HepG2 (cell line): ENCODE results near the gene ADCY6. TPM values are rescaled to one million over a fixed set of nuclear protein-coding genes. Genes with fewer than 3 reads are reported as not detected.

ENCODE experiments used
- ATRX ChIP-seq: sonication (generic); formaldehyde crosslinking; IDR thresholded peaks from 2 replicates; pipeline ENCODE4 v1.4.0; 2020; ENCODE audit warnings: missing genetic modification reagents, borderline replicate concordance
- CCDC6 ChIP-seq: sonication (generic); formaldehyde crosslinking; IDR thresholded peaks from 2 replicates; pipeline ENCODE4 v1.8.1; 2022; ENCODE audit warnings: mild to moderate bottlenecking, missing genetic modification reagents, moderate library complexity
- CREBL2 ChIP-seq: sonication (generic); formaldehyde crosslinking; IDR thresholded peaks from 2 replicates; pipeline ENCODE4 v1.8.1; 2023; ENCODE audit warnings: missing genetic modification reagents, mild to moderate bottlenecking, borderline replicate concordance
- GATAD1 ChIP-seq: IDR thresholded peaks from 2 replicates; pipeline ENCODE4 v1.6.1; 2016; ENCODE audit warnings: missing genetic modification reagents, missing compliant biosample characterization
- IRX3 ChIP-seq: sonication (generic); formaldehyde crosslinking; IDR thresholded peaks from 2 replicates; pipeline ENCODE4 v1.8.1; 2023; ENCODE audit warnings: mild to moderate bottlenecking, low read depth, missing genetic modification reagents, borderline replicate concordance
- JUN ChIP-seq: sonication (generic); formaldehyde crosslinking; IDR thresholded peaks from 2 replicates; pipeline ENCODE4 v1.4.0; 2020; ENCODE audit warnings: mild to moderate bottlenecking, missing genetic modification reagents
- KLF6 ChIP-seq: IDR thresholded peaks from 2 replicates; pipeline ENCODE4 v1.8.0; 2016; ENCODE audit warnings: missing biosample characterization, missing genetic modification reagents
- MAFK ChIP-seq, 2 experiments: IDR thresholded peaks in 1 of 2; conservative IDR thresholded peaks in 1 of 2; 2 replicates each; pipeline ENCODE4 v1.6.1; 2011; ENCODE audit warnings: improper control_type of control experiment in 2 of 2, low read length in 2 of 2
- NCOA5 ChIP-seq: sonication (generic); formaldehyde crosslinking; IDR thresholded peaks from 2 replicates; pipeline ENCODE4 v1.4.0; 2020; ENCODE audit warnings: missing genetic modification reagents
- NFYB ChIP-seq: sonication (generic); formaldehyde crosslinking; IDR thresholded peaks from 2 replicates; pipeline ENCODE4 v1.4.0; 2020; ENCODE audit warnings: missing genetic modification reagents
- PRMT3 ChIP-seq: sonication (generic); formaldehyde crosslinking; IDR thresholded peaks from 2 replicates; pipeline ENCODE4 v1.8.1; 2022; ENCODE audit warnings: low read depth, mild to moderate bottlenecking, moderate library complexity, missing genetic modification reagents, borderline replicate concordance
- SNRNP70 ChIP-seq: fragments of 200-400 bp; formaldehyde crosslinking; IDR thresholded peaks from 2 replicates; pipeline ENCODE4 v1.6.1; 2017; ENCODE audit warnings: mild to moderate bottlenecking, low read depth, low read length, moderate library complexity
- TBP ChIP-seq: sonication (generic); formaldehyde crosslinking; IDR thresholded peaks from 2 replicates; pipeline ENCODE4 v1.5.0; 2020; ENCODE audit warnings: missing genetic modification reagents
- YEATS4 ChIP-seq: sonication (generic); formaldehyde crosslinking; IDR thresholded peaks from 2 replicates; pipeline ENCODE4 v1.4.0; 2020; ENCODE audit warnings: missing genetic modification reagents, borderline replicate concordance
- ZBED4 ChIP-seq: sonication (generic); formaldehyde crosslinking; IDR thresholded peaks from 2 replicates; pipeline ENCODE4 v1.4.0; 2020; ENCODE audit warnings: missing genetic modification reagents, borderline replicate concordance
- ZNF451 ChIP-seq: sonication (generic); formaldehyde crosslinking; IDR thresholded peaks from 2 replicates; pipeline ENCODE4 v1.5.0; 2020; ENCODE audit warnings: mild to moderate bottlenecking, missing genetic modification reagents
- ZNF766 ChIP-seq: sonication (generic); formaldehyde crosslinking; IDR thresholded peaks from 2 replicates; pipeline ENCODE4 v1.5.0; 2020; ENCODE audit warnings: missing genetic modification reagents, borderline replicate concordance
- polyA plus RNA-seq, 8 experiments: library from polyadenylated mRNA; depleted of rRNA in 3 of 8; stranded (reverse) in 7 of 8; unstranded in 1 of 8; fragments of >200 nt; fragmentation: Illumina TruSeq in 4 of 8; extraction: Trizol in 4 of 8; gene quantifications; 2 replicates each; pipeline versions ENCODE4 v1.2.1 to v1.2.3, GENCODE V29; 2011 to 2016; ENCODE audit warnings: low read depth in 4 of 8, missing spikeins in 1 of 8, mixed read lengths in 1 of 8; ENCODE audit not compliant: insufficient read depth in 1 of 8
- total RNA-seq, 5 experiments: library from RNA; depleted of rRNA; stranded (reverse); fragments of >200 nt; fragmentation: Illumina TruSeq; extraction: Trizol; gene quantifications; 2 replicates each; pipeline ENCODE4 v1.2.3, GENCODE V29; 2016; ENCODE audit warnings: low read depth in 1 of 5
- TF ChIP-seq, protein P1 (sequence below): sonication (generic); formaldehyde crosslinking; IDR thresholded peaks from 2 replicates; pipeline ENCODE4 v1.4.0; 2020; ENCODE audit warnings: missing genetic modification reagents
- TF ChIP-seq, protein P2 (sequence below): sonication (generic); formaldehyde crosslinking; IDR thresholded peaks from 2 replicates; pipeline ENCODE4 v1.4.0; 2020; ENCODE audit warnings: missing genetic modification reagents

Gene ADCY6
- total and polyA plus RNA-seq, 2 of the 13 experiments (the other 11 are each of a cell fraction or from before 2014, with no cell fraction given): 10.6 to 11.8 TPM

DNA sequence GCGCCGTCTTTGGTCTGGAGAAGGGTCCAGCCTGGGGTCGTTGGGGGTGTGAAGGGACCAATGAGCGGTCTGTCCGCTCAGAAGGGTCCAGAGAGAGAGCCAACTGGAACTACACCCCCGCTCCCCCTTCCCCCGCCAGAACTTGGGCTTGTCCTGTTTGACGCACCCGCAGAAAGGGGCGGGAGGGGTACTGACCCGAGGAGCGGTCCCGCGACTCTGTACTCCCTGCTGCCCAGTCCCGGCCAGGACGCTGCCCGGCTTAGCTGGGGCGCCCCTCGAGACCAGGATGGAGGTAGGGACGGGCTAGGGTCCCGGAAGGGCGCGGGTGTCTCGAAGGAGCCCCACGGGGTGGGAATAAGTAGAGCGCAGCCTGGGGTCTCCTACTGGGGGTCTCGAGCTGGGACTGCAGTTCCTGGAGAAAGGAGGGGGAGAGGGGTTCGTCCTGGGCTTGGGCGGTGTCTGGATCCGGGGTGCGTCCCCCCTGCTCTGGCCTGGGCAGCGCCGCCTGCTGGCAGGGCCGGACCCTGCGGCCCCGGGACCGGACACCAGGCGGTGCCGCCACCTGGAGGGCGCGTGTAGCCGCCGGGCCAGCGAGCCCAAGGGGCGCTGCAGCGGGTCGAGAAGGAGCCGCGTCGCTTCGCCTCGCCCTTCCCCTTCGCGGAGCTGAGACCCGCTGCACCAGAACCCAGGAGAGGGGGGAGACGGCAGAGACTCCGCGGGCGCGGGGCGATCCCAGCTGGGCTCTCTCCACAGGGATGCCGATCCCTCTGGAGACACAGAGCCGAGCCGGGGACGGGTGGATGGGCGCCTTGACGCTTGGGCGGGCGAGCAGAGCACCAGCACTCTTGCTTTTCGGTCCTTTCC lies 25.6 kb upstream of the ADCY6 start (continued):
- TF ChIP-seq NFYB (CRISPR knock-in tag) (no peak), JUN (CRISPR knock-in tag) (no peak), ZNF451 (peak; percentile 60; the same call in 1 of the 2 replicates), ZNF766 (0 out of 2 replicates have a peak, but pooled peaks have one; percentile 57), IRX3 (CRISPR knock-in tag) (no peak), MAFK (conservative IDR thresholded peaks at IDR 0.05 in 1 of 2, IDR thresholded peaks at IDR 0.05 in 1 of 2; ENCODE audit: low read length in 2 of 2) (no peak), CREBL2 (CRISPR knock-in tag) (no peak), ATRX (CRISPR knock-in tag) (no peak), NCOA5 (CRISPR knock-in tag) (no peak), KLF6 (CRISPR knock-in tag) (peak; percentile 84; the same call in 1 of the 2 replicates), CCDC6 (CRISPR knock-in tag) (peak; percentile 32; the same call in 1 of the 2 replicates), PRMT3 (no peak), GATAD1 (CRISPR knock-in tag) (peak; percentile 16; the same call in 1 of the 2 replicates), ZBED4 (CRISPR knock-in tag) (peak; percentile 98), TBP (CRISPR knock-in tag) (peak; percentile 44; the same call in 1 of the 2 replicates), YEATS4 (CRISPR knock-in tag) (no peak; the same call in 1 of the 2 replicates), SNRNP70 (no peak)
- TF ChIP-seq, protein P1, sequence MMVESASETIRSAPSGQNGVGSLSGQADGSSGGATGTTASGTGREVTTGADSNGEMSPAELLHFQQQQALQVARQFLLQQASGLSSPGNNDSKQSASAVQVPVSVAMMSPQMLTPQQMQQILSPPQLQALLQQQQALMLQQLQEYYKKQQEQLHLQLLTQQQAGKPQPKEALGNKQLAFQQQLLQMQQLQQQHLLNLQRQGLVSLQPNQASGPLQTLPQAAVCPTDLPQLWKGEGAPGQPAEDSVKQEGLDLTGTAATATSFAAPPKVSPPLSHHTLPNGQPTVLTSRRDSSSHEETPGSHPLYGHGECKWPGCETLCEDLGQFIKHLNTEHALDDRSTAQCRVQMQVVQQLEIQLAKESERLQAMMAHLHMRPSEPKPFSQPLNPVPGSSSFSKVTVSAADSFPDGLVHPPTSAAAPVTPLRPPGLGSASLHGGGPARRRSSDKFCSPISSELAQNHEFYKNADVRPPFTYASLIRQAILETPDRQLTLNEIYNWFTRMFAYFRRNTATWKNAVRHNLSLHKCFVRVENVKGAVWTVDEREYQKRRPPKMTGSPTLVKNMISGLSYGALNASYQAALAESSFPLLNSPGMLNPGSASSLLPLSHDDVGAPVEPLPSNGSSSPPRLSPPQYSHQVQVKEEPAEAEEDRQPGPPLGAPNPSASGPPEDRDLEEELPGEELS: no peak
- TF ChIP-seq, protein P2, sequence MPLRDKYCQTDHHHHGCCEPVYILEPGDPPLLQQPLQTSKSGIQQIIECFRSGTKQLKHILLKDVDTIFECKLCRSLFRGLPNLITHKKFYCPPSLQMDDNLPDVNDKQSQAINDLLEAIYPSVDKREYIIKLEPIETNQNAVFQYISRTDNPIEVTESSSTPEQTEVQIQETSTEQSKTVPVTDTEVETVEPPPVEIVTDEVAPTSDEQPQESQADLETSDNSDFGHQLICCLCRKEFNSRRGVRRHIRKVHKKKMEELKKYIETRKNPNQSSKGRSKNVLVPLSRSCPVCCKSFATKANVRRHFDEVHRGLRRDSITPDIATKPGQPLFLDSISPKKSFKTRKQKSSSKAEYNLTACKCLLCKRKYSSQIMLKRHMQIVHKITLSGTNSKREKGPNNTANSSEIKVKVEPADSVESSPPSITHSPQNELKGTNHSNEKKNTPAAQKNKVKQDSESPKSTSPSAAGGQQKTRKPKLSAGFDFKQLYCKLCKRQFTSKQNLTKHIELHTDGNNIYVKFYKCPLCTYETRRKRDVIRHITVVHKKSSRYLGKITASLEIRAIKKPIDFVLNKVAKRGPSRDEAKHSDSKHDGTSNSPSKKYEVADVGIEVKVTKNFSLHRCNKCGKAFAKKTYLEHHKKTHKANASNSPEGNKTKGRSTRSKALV (CRISPR knock-in tag): peak; percentile 89
